ENCODE results near the gene PAOX.

PAOX gene

GRCh38 chr10:133379152-133379800 lies at the start of gene PAOX:
Gene PAOX, plus strand, starts transcription at chr10:133379262. Its CDS starts 55 bp downstream, at chr10:133379317.
- peaks cover 10% of the 10 kb centered on the region for H3K4me1 ChIP-seq (ENCODE audit: control insufficient read depth, insufficient read depth, low read length)
- H3K36me3 ChIP-seq (ENCODE audit: control insufficient read depth, insufficient read depth, low read length), result no peaks in the 10 kb centered on the region
- H3K4me3 ChIP-seq (ENCODE audit: low read length), result peak within 1 kb of the TSS; percentile 8
- H3K9me3 ChIP-seq (ENCODE audit: control insufficient read depth, low read length), result no peaks in the 10 kb centered on the region
- H3K27me3 ChIP-seq (ENCODE audit: control insufficient read depth, insufficient read depth, low read length), result no peaks in the 10 kb centered on the region
- H3K9ac ChIP-seq (ENCODE audit: low read length), result peak within 1 kb of the TSS; percentile 66

GRCh38 chr10:133329491-133330202 lies 49.4 kb upstream of the PAOX start:
- no peaks in the 10 kb centered on the region for H3K36me3 ChIP-seq (ENCODE audit: control insufficient read depth, insufficient read depth, low read length)
- H3K4me1 ChIP-seq (ENCODE audit: control insufficient read depth, insufficient read depth, low read length), result peaks cover 23% of the 10 kb centered on the region
- H3K9ac ChIP-seq (ENCODE audit: low read length), result no peak overlapping the region
- H3K9me3 ChIP-seq (ENCODE audit: control insufficient read depth, low read length), result no peaks in the 10 kb centered on the region
- no peak overlapping the region for H3K4me3 ChIP-seq (ENCODE audit: low read length)
- H3K27me3 ChIP-seq (ENCODE audit: control insufficient read depth, insufficient read depth, low read length), result peaks cover 82% of the 10 kb centered on the region

GRCh38 chr10:133332936-133333699 lies 45.9 kb upstream of the PAOX start:
- peaks cover 18% of the 10 kb centered on the region for H3K4me1 ChIP-seq (ENCODE audit: control insufficient read depth, insufficient read depth, low read length)
- H3K4me3 ChIP-seq (ENCODE audit: low read length), result no peak overlapping the region
- H3K9me3 ChIP-seq (ENCODE audit: control insufficient read depth, low read length), result no peaks in the 10 kb centered on the region
- H3K9ac ChIP-seq (ENCODE audit: low read length), result no peak overlapping the region
- H3K36me3 ChIP-seq (ENCODE audit: control insufficient read depth, insufficient read depth, low read length), result no peaks in the 10 kb centered on the region
- H3K27me3 ChIP-seq (ENCODE audit: control insufficient read depth, insufficient read depth, low read length), result peaks cover 82% of the 10 kb centered on the region

GRCh38 chr10:133334503-133335245 lies 44.4 kb upstream of the PAOX start:
- Histone ChIP-seq H3K9me3 (ENCODE audit: control insufficient read depth, low read length) (no peaks in the 10 kb centered on the region), H3K4me1 (ENCODE audit: control insufficient read depth, insufficient read depth, low read length) (peaks cover 14% of the 10 kb centered on the region), H3K9ac (ENCODE audit: low read length) (peak overlapping the region; percentile 43), H3K36me3 (ENCODE audit: control insufficient read depth, insufficient read depth, low read length) (no peaks in the 10 kb centered on the region), H3K27me3 (ENCODE audit: control insufficient read depth, insufficient read depth, low read length) (peaks cover 79% of the 10 kb centered on the region), H3K4me3 (ENCODE audit: low read length) (no peak overlapping the region)

DNA sequence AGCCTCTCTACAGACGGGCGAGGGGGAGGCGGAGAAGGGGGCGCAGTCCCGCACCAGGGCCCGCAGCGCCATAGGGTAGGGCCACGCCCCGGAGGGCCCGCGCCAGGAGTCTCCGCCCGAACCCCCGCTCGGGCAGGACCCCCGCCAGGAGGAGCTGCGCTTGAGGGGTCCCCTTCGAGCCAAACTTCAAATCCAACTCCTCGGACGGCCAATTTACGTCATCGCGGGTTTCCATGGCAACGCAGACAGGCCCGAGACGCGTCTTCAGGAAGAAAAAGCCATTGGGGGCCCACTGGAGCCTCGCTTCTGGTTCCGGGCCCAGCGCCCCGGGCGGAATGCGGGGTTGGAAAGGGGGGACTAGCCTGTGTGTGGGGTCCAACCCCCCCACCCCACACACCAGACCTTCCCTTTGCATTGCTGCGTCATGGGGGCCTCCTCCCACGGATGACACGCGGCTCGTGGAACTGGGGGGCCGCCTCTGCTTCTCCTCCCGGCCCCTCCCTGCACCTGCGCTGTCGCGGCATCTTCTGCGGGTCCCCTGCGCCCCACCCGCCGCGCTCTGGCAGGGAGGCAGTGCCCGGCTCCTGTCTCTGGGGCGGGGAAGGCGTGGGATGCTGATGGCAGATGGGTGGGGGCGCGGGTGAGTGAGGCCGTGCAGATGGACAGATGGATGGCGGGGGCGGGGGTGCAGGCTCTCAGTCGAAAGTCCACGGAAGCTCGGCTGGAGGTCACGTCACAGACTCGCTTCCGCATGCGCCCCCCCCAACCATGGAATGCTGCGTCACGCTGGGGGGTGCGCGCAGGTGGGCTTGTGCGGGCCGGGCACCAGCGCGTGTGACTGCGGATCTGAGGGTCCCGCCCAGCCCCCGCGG lies 43.6 kb upstream of the PAOX start:
- Histone ChIP-seq H3K27me3 (ENCODE audit: control insufficient read depth, insufficient read depth, low read length) (peaks cover 75% of the 10 kb centered on the region), H3K36me3 (ENCODE audit: control insufficient read depth, insufficient read depth, low read length) (no peaks in the 10 kb centered on the region), H3K4me3 (ENCODE audit: low read length) (no peak overlapping the region), H3K9ac (ENCODE audit: low read length) (peak overlapping the region; percentile 43), H3K9me3 (ENCODE audit: control insufficient read depth, low read length) (no peaks in the 10 kb centered on the region), H3K4me1 (ENCODE audit: control insufficient read depth, insufficient read depth, low read length) (peaks cover 10% of the 10 kb centered on the region)

- no peak overlapping the region for H3K9ac ChIP-seq (ENCODE audit: low read length)
These were observed 42.9 kb upstream of the PAOX start for GRCh38 chr10:133336118-133336576.

DNA sequence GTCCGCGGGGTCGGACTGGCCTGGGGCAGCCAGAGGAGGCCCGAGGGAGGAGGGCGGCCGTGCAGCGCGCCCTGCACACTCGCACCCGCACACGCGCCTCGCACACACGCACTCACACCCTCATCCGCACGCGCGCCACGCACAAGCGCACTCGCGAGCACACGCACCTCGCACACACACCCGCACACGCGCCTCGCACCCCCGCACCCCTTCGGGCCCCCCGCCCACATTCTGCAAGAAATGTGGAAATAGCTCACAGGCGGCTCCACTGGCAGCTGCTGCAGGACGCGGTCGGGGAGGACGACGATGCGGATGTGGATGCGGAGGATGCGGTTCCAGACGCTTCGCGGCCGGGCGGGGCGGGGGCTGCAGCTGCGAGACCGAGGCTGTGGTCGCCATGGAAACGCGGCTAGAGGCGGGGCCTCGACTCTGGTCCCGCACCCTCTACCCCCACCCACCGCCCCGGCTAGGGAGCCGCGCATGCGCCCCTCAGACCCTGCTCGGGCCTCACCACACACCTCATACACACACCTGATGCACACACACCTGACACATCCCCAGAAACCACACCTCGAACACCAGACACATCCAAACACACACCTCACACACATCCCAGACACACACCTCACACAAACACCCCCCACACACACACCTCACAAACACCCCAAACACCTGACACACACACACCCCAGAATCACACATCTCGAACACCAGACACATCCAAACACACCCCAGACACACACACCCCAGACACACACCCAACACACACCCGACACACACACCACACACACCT lies 42.3 kb upstream of the PAOX start, which contains the start of gene CALY:
CALY (minus strand) TSS at position 320 of the 793 bp plus-strand sequence. CDS start 7,907 bp downstream, outside the sequence.
- no peak within 1 kb of the TSS for H3K4me3 ChIP-seq (ENCODE audit: low read length)
- no peak within 1 kb of the TSS for H3K9ac ChIP-seq (ENCODE audit: low read length)
- no peaks in the 10 kb centered on the region for H3K36me3 ChIP-seq (ENCODE audit: control insufficient read depth, insufficient read depth, low read length)
- peaks cover 72% of the 10 kb centered on the region for H3K27me3 ChIP-seq (ENCODE audit: control insufficient read depth, insufficient read depth, low read length)
- H3K9me3 ChIP-seq (ENCODE audit: control insufficient read depth, low read length), result no peaks in the 10 kb centered on the region
- peaks cover 10% of the 10 kb centered on the region for H3K4me1 ChIP-seq (ENCODE audit: control insufficient read depth, insufficient read depth, low read length)

More at GRCh38 chr10:133336118-133336576, 42.9 kb upstream of the PAOX start:
- H3K4me3 ChIP-seq (ENCODE audit: low read length), result no peak overlapping the region
- H3K9me3 ChIP-seq (ENCODE audit: control insufficient read depth, low read length), result no peaks in the 10 kb centered on the region
- peaks cover 10% of the 10 kb centered on the region for H3K4me1 ChIP-seq (ENCODE audit: control insufficient read depth, insufficient read depth, low read length)
- peaks cover 70% of the 10 kb centered on the region for H3K27me3 ChIP-seq (ENCODE audit: control insufficient read depth, insufficient read depth, low read length)
- no peaks in the 10 kb centered on the region for H3K36me3 ChIP-seq (ENCODE audit: control insufficient read depth, insufficient read depth, low read length)

- Histone ChIP-seq H3K36me3 (ENCODE audit: control insufficient read depth, insufficient read depth, low read length) (no peaks in the 10 kb centered on the region), H3K4me1 (ENCODE audit: control insufficient read depth, insufficient read depth, low read length) (peaks cover 10% of the 10 kb centered on the region), H3K4me3 (ENCODE audit: low read length) (no peak overlapping the region), H3K27me3 (ENCODE audit: control insufficient read depth, insufficient read depth, low read length) (peaks cover 68% of the 10 kb centered on the region), H3K9me3 (ENCODE audit: control insufficient read depth, low read length) (no peaks in the 10 kb centered on the region), H3K9ac (ENCODE audit: low read length) (no peak overlapping the region)
These were observed 41.7 kb upstream of the PAOX start for GRCh38 chr10:133337370-133337725.

- Histone ChIP-seq H3K27me3 (ENCODE audit: control insufficient read depth, insufficient read depth, low read length) (peaks cover 65% of the 10 kb centered on the region), H3K4me3 (ENCODE audit: low read length) (no peak overlapping the region)
These were observed 40.7 kb upstream of the PAOX start for GRCh38 chr10:133338080-133339071.

More at GRCh38 chr10:133338080-133339071, 40.7 kb upstream of the PAOX start:
- no peaks in the 10 kb centered on the region for H3K9me3 ChIP-seq (ENCODE audit: control insufficient read depth, low read length)
- H3K9ac ChIP-seq (ENCODE audit: low read length), result no peak overlapping the region
- H3K36me3 ChIP-seq (ENCODE audit: control insufficient read depth, insufficient read depth, low read length), result no peaks in the 10 kb centered on the region
- H3K4me1 ChIP-seq (ENCODE audit: control insufficient read depth, insufficient read depth, low read length), result peaks cover 10% of the 10 kb centered on the region
